GM18873 (cell line): ENCODE data around the gene NTF3.

ENCODE experiments used
- ATAC-seq: cut with Tn5 transposase; IDR thresholded peaks from one replicate; pipeline ENCODE4 v1.9.1; 2021; ENCODE audit warnings: mild to moderate bottlenecking, moderate library complexity, moderate number of reproducible peaks; ENCODE audit not compliant: unreplicated experiment, low FRiP score

NTF3 gene

GRCh38 chr12:5485454-5485853 is 53.5 kb downstream of the NTF3 start:
- ATAC-seq, result no peak

GRCh38 chr12:5487076-5487475 is 55.2 kb downstream of the NTF3 start:
- no peak for ATAC-seq

- ATAC-seq, result no peak
These were observed 56.2 kb downstream of the NTF3 start for GRCh38 chr12:5487948-5488625.

GRCh38 chr12:5488626-5488955 is 56.7 kb downstream of the NTF3 start:
- no peak for ATAC-seq

GRCh38 chr12:5489017-5489416 is 57.1 kb downstream of the NTF3 start:
- no peak for ATAC-seq

GRCh38 chr12:5489760-5490406 is 58.0 kb downstream of the NTF3 start:
- no peak for ATAC-seq

GRCh38 chr12:5492562-5492961 is 60.7 kb downstream of the NTF3 start:
- no peak for ATAC-seq

- no peak for ATAC-seq
These were observed 61.1 kb downstream of the NTF3 start for GRCh38 chr12:5493018-5493417.

GRCh38 chr12:5494343-5494742 is 62.4 kb downstream of the NTF3 start:
- no peak for ATAC-seq

- ATAC-seq, result no peak
These were observed 65.6 kb downstream of the NTF3 start for GRCh38 chr12:5497329-5498053.

GRCh38 chr12:5498076-5498475 is 66.2 kb downstream of the NTF3 start:
- no peak for ATAC-seq

- no peak for ATAC-seq
These were observed 66.9 kb downstream of the NTF3 start for GRCh38 chr12:5498806-5499205.

GRCh38 chr12:5499566-5500330 is 67.8 kb downstream of the NTF3 start:
- ATAC-seq, result no peak

GRCh38 chr12:5500331-5500659 is 68.4 kb downstream of the NTF3 start:
- ATAC-seq, result no peak

- ATAC-seq, result no peak
These were observed 71.9 kb downstream of the NTF3 start for GRCh38 chr12:5503774-5504173.

- ATAC-seq, result no peak
These were observed 73.2 kb downstream of the NTF3 start for GRCh38 chr12:5505116-5505515.

GRCh38 chr12:5505751-5506150 is 73.8 kb downstream of the NTF3 start:
- no peak for ATAC-seq

GRCh38 chr12:5506295-5506694 is 74.4 kb downstream of the NTF3 start:
- no peak for ATAC-seq

GRCh38 chr12:5506821-5507231 is 74.9 kb downstream of the NTF3 start:
- ATAC-seq, result no peak

GRCh38 chr12:5507401-5507935 is 75.6 kb downstream of the NTF3 start:
- ATAC-seq, result no peak

- ATAC-seq, result no peak
These were observed 76.0 kb downstream of the NTF3 start for GRCh38 chr12:5507944-5508343.
